ENCODE data around the gene ARID1B. TPM values are rescaled to one million over a fixed set of nuclear protein-coding genes. Genes with fewer than 3 reads are reported as not detected.

The ARID1B gene
- total RNA-seq, 4 donors from 2014 or later, result 25.2 to 103 (median 59.5) TPM

DNA sequence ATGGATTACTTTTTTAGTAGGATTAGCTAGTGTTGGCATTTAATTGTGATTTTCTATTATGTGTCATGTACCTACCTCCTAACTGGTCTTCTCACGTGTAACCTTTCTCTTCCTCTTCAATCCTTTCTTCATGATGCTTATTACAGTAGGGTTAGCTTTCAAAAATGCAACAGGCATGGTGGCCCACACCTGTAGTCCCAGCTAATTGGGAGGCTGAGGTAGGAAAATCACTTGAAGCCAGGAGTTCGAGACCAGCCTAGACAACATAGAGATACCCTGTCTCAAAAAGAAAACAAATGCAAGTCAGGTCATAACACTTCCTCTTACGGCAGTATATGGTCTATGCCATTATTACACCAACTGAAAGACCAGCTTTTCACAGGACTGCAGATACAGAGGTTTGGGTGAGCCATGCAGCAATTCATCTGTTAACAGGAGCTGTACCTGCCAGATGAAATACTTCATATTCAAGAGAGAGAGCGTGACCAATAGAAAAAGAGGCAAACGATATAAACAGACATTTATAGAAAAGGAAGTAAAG is 351.1 kb downstream of the ARID1B start:
- no peak for TF ChIP-seq CTCF (IDR thresholded peaks at IDR 0.05)
- TF ChIP-seq POLR2A (IDR thresholded peaks at IDR 0.05), result no peak
- no peak for DNase-seq
- H3K36me3 ChIP-seq, result peaks cover 0 to 22% (median under 1%) of the 10 kb centered on the region in 3 donors
- H3K9me3 ChIP-seq, result no peaks in the 10 kb centered on the region
- intact Hi-C loops (cut with DNase I), result no loop called here
- peak overlapping the region in 1 of 4 donors; percentile 22 for H3K27ac ChIP-seq
- 72 to 78% methylated on average over 5 of the region's 5 CpGs for WGBS, 2 donors
- H3K4me3 ChIP-seq, result no peak overlapping the region
- H3K4me1 ChIP-seq, result peaks cover 1 to 36% (median 2%) of the 10 kb centered on the region in 3 donors
- no peaks in the 10 kb centered on the region for H3K27me3 ChIP-seq

- 90 to 95% methylated on average over 8 of the region's 8 CpGs for WGBS, 2 donors
- Histone ChIP-seq H3K4me3 (no peak overlapping the region), H3K27ac (no peak overlapping the region), H3K36me3 (peaks cover 0 to 52% (median 5%) of the 10 kb centered on the region in 3 donors), H3K9me3 (no peaks in the 10 kb centered on the region), H3K27me3 (no peaks in the 10 kb centered on the region), H3K4me1 (peaks cover 0 to 22% (median 0%) of the 10 kb centered on the region in 3 donors)
- intact Hi-C loops (cut with DNase I), result no loop called here
- no peak for DNase-seq
- TF ChIP-seq POLR2A (IDR thresholded peaks at IDR 0.05), result no peak
- TF ChIP-seq CTCF (IDR thresholded peaks at IDR 0.05), result no peak
Observed at GRCh38 chr6:157131250-157131649, 354.1 kb downstream of the ARID1B start.

DNA sequence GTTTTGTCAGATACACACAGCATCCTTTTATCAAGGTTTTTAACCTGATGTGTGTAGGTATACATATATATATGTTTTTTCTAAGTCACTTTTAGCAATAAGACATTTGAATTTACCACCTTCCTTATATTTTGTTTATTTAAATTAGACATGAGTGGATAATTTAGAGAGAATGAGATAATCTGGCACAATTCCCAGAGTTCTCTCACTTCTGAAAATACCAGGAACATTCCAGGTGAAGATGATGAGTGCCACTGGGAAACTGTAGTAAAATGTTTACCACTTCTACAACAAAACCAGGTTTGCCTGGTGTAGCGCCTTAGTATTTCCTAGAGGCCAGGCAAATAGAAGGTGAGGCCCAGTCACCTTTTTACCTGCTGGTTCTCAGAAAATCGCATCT is 356.7 kb downstream of the ARID1B start:
- Histone ChIP-seq H3K9me3 (no peaks in the 10 kb centered on the region), H3K4me1 (peaks cover 0 to 12% (median 0%) of the 10 kb centered on the region in 3 donors), H3K36me3 (peaks cover 0 to 73% (median 5%) of the 10 kb centered on the region in 3 donors), H3K27me3 (no peaks in the 10 kb centered on the region), H3K4me3 (no peak overlapping the region), H3K27ac (no peak overlapping the region)
- WGBS, 2 donors, result 81 to 100% methylated on average over 2 of the region's 2 CpGs
- DNase-seq, result no peak
- TF ChIP-seq POLR2A (IDR thresholded peaks at IDR 0.05) (no peak), CTCF (IDR thresholded peaks at IDR 0.05) (no peak)
- intact Hi-C loops (cut with DNase I), result no loop called here

- WGBS, 2 donors, result 52 to 57% methylated on average over 6 to 7 of the region's 7 CpGs
- Histone ChIP-seq H3K36me3 (peaks cover 0 to 79% (median 5%) of the 10 kb centered on the region in 3 donors), H3K9me3 (no peaks in the 10 kb centered on the region), H3K4me1 (peaks cover 0 to 12% (median 0%) of the 10 kb centered on the region in 3 donors), H3K27ac (no peak overlapping the region), H3K27me3 (no peaks in the 10 kb centered on the region), H3K4me3 (no peak overlapping the region)
- no peak for DNase-seq
- intact Hi-C loops (cut with DNase I), result no loop called here
- no peak for TF ChIP-seq POLR2A (IDR thresholded peaks at IDR 0.05)
- TF ChIP-seq CTCF (IDR thresholded peaks at IDR 0.05), result no peak
Observed at GRCh38 chr6:157134402-157135047, 357.3 kb downstream of the ARID1B start.

GRCh38 chr6:157135691-157136090 is 358.5 kb downstream of the ARID1B start:
- intact Hi-C loops (cut with DNase I), result no loop called here
- WGBS, 2 donors, result 81 to 92% methylated on average over 1 of the region's 1 CpG
- DNase-seq, result no peak
- TF ChIP-seq POLR2A (IDR thresholded peaks at IDR 0.05), result no peak
- TF ChIP-seq CTCF (IDR thresholded peaks at IDR 0.05), result no peak
- no peak overlapping the region for H3K4me3 ChIP-seq
- peaks cover 0 to 12% (median 0%) of the 10 kb centered on the region in 3 donors for H3K4me1 ChIP-seq
- peaks cover 0 to 91% (median 5%) of the 10 kb centered on the region in 3 donors for H3K36me3 ChIP-seq
- no peak overlapping the region for H3K27ac ChIP-seq
- H3K9me3 ChIP-seq, result no peaks in the 10 kb centered on the region
- H3K27me3 ChIP-seq, result no peaks in the 10 kb centered on the region
